Endothelial cell of umbilical vein (primary cell): ENCODE data around the gene CACNA2D2. TPM values are rescaled to one million over a fixed set of nuclear protein-coding genes. Genes with fewer than 3 reads are reported as not detected.

ENCODE experiments used
- BruUV-seq: library from RNA; stranded (reverse); fragments of 400-500 nt; replicated peaks from 2 replicates; lab custom pipeline; 2021; lab: Mats Ljungman, UMichigan
- CTCF ChIA-PET: fragments of 300-600, 350-600 bp; sonication (Branson Sonifier 250); formaldehyde crosslinking; loops from one replicate; lab custom pipeline; 2021; ENCODE audit warnings: antibody characterized with exemption, inconsistent platforms; lab: Charles Lee
- POLR2A ChIA-PET: fragments of 300-600, 350-600 bp; sonication (Branson Sonifier 250); formaldehyde crosslinking; loops from one replicate; lab custom pipeline; 2021; ENCODE audit warnings: antibody characterized with exemption, inconsistent platforms; lab: Charles Lee
- DNase-seq: peaks from one replicate; pipeline ENCODE4 v3.0.0-alpha.2; 2011; ENCODE audit warnings: low read depth, low spot score
- FAIRE-seq: peaks from 2 replicates; lab custom pipeline; 2011; peaks lifted over from hg19 to GRCh38; lab: Jason Lieb, UNC
- H2AFZ ChIP-seq: 2 replicates; pipeline ENCODE4 v1.6.0; 2012; ENCODE audit warnings: low read depth, low read length, control low read depth, inconsistent platforms
- H3K27ac ChIP-seq: 2 replicates; pipeline ENCODE4 v1.5.1; 2011; ENCODE audit warnings: low read depth, mild to moderate bottlenecking, control low read depth, low read length, moderate library complexity; ENCODE audit not compliant: insufficient read depth
- H3K27me3 ChIP-seq, 2 experiments: 2 replicates each; pipeline versions ENCODE4 v1.6.0 to v1.6.1; 2011; ENCODE audit warnings: low read length in 2 of 2, mixed read lengths in 1 of 2; ENCODE audit not compliant: control insufficient read depth in 2 of 2, insufficient read depth in 2 of 2
- H3K36me3 ChIP-seq, 2 experiments: 2 replicates in 1 of 2; 3 replicates in 1 of 2; pipeline ENCODE4 v1.5.1; 2011; ENCODE audit warnings: low read length in 2 of 2, mild to moderate bottlenecking in 1 of 2, moderate library complexity in 1 of 2; ENCODE audit not compliant: control insufficient read depth in 2 of 2, insufficient read depth in 2 of 2; ENCODE audit errors: extremely low read depth in 1 of 2
- H3K4me1 ChIP-seq: 3 replicates; pipeline ENCODE4 v1.5.1; 2011; ENCODE audit warnings: mild to moderate bottlenecking, low read length; ENCODE audit not compliant: control insufficient read depth, insufficient read depth; ENCODE audit errors: extremely low read depth
- H3K4me2 ChIP-seq: 2 replicates; pipeline ENCODE4 v1.6.1; 2011; ENCODE audit warnings: low read length, control low read depth, mixed read lengths; ENCODE audit not compliant: insufficient read depth
- H3K4me3 ChIP-seq, 3 experiments: fragments of 200-600 bp in 1 of 3; sonication (generic), shearing (Covaris generic) in 1 of 3; replicated peaks in 1 of 3; 2 replicates each; pipeline ENCODE4 v1.5.1; 2011 to 2016; ENCODE audit warnings: control low read depth in 3 of 3, low read length in 3 of 3, mild to moderate bottlenecking in 2 of 3, inconsistent platforms in 1 of 3, low read depth in 1 of 3, moderate library complexity in 1 of 3; ENCODE audit not compliant: insufficient read depth in 1 of 3
- H3K79me2 ChIP-seq: 2 replicates; pipeline ENCODE4 v1.6.0; 2012; ENCODE audit warnings: low read length, inconsistent platforms; ENCODE audit not compliant: control insufficient read depth, insufficient read depth
- H3K9ac ChIP-seq: replicated peaks from 2 replicates; pipeline ENCODE3; 2011; ENCODE audit warnings: low read length, control low read depth; ENCODE audit not compliant: insufficient read depth; ENCODE audit errors: extremely low read depth
- H3K9me1 ChIP-seq: replicated peaks from 3 replicates; pipeline ENCODE4 v1.6.0; 2011; ENCODE audit warnings: mild to moderate bottlenecking, low read length; ENCODE audit not compliant: control insufficient read depth, insufficient read depth; ENCODE audit errors: extremely low read depth
- H3K9me3 ChIP-seq: replicated peaks from 2 replicates; pipeline ENCODE4 v1.5.1; 2012; ENCODE audit warnings: low read length, inconsistent platforms; ENCODE audit not compliant: control insufficient read depth, insufficient read depth
- H4K20me1 ChIP-seq: replicated peaks from 2 replicates; pipeline ENCODE3; 2011; ENCODE audit warnings: mild to moderate bottlenecking, low read length; ENCODE audit not compliant: control insufficient read depth, insufficient read depth; ENCODE audit errors: extremely low read depth
- CTCF ChIP-seq, 2 donors: IDR thresholded peaks; 1 replicate in 1 of 2; 2 replicates in 1 of 2; pipeline ENCODE4 v1.5.1; 2011; ENCODE audit warnings: low read length in 2 of 2, mild to moderate bottlenecking in 2 of 2, moderate library complexity in 2 of 2, control low read depth in 1 of 2, inconsistent platforms in 1 of 2, low read depth in 1 of 2; ENCODE audit not compliant: insufficient read depth in 1 of 2; ENCODE audit errors: extremely low read depth in 1 of 2
- EZH2 ChIP-seq: IDR thresholded peaks from 2 replicates; pipeline ENCODE4 v1.6.1; 2012; ENCODE audit warnings: borderline replicate concordance, low read depth, mild to moderate bottlenecking, moderate library complexity, low read length, inconsistent platforms; ENCODE audit not compliant: severe bottlenecking
- FOS ChIP-seq: IDR thresholded peaks from 2 replicates; pipeline ENCODE4 v1.6.1; 2011; ENCODE audit warnings: mild to moderate bottlenecking, low read length, moderate library complexity, borderline replicate concordance; ENCODE audit not compliant: insufficient read depth
- GATA2 ChIP-seq: IDR thresholded peaks from 2 replicates; pipeline ENCODE4 v1.7.0; 2011; ENCODE audit warnings: low read depth, mild to moderate bottlenecking, moderate library complexity, mixed read lengths, low read length; ENCODE audit not compliant: insufficient read length, insufficient read depth
- JUN ChIP-seq: IDR thresholded peaks from 2 replicates; pipeline ENCODE4 v1.6.1; 2011; ENCODE audit warnings: borderline replicate concordance, low read depth; ENCODE audit not compliant: insufficient read length, insufficient read depth
- MAX ChIP-seq: IDR thresholded peaks from 2 replicates; pipeline ENCODE4 v1.6.1; 2011; ENCODE audit not compliant: insufficient read depth, insufficient read length
- MYC ChIP-seq: IDR thresholded peaks from one replicate; pipeline ENCODE4 v1.6.1; 2011; ENCODE audit warnings: mild to moderate bottlenecking, low read depth, low read length
- POLR2A ChIP-seq: IDR thresholded peaks from 2 replicates; pipeline ENCODE4 v1.6.1; 2012; ENCODE audit warnings: low read depth, mild to moderate bottlenecking, control low read depth, low read length
- POLR2AphosphoS5 ChIP-seq: IDR thresholded peaks from 2 replicates; pipeline ENCODE4 v1.6.1; 2012; ENCODE audit warnings: low read depth, mild to moderate bottlenecking, control low read depth, low read length, moderate library complexity; ENCODE audit not compliant: insufficient read depth
- dilution Hi-C: fragments of 300-500 bp; cut with MboI; formaldehyde crosslinking; loops from one replicate; pipeline ENCODE4 v1.15.0; 2019; ENCODE audit warnings: low sequenced_read_pairs; ENCODE audit not compliant: extremely low pct_ligation_motif_present
- intact Hi-C: fragments of 100-400 bp; cut with micrococcal nuclease; formaldehyde crosslinking; loops from one replicate; pipeline ENCODE4 v1.10.0; 2022
- polyA plus RNA-seq, 4 experiments: library from polyadenylated mRNA; depleted of rRNA in 3 of 4; stranded (reverse) in 3 of 4; unstranded in 1 of 4; fragments of >200 nt; gene quantifications; 2 replicates each; pipeline versions ENCODE4 v1.2.1 to v1.2.3, GENCODE V29; 2011 to 2012; ENCODE audit warnings: missing spikeins in 1 of 4
- total RNA-seq: library from RNA; stranded (reverse); gene quantifications from 2 replicates; pipeline ENCODE4 v1.2.3, GENCODE V29; 2021

The CACNA2D2 gene
- total and polyA plus RNA-seq, 2 donors (not counting 3 experiments of a cell fraction or from before 2014, with no cell fraction given): 0.15 TPM; not detected in 1

GRCh38 chr3:50331364-50331907 is 172.0 kb downstream of the CACNA2D2 start:
- dilution Hi-C loops (no loop called here), intact Hi-C loops (no loop called here)
- no TSS peak for BruUV-seq
- Histone ChIP-seq H3K9me3 (no peaks in the 10 kb centered on the region), H3K27ac (no peak overlapping the region), H4K20me1 (no peaks in the 10 kb centered on the region), H2AFZ (no peak overlapping the region), H3K36me3 (peaks cover 20 to 29% of the 10 kb centered on the region in 2 experiments), H3K79me2 (peaks cover 66% of the 10 kb centered on the region), H3K9ac (no peak overlapping the region), H3K9me1 (no peaks in the 10 kb centered on the region), H3K4me2 (no peak overlapping the region), H3K4me3 (no peak overlapping the region), H3K27me3 (no peaks in the 10 kb centered on the region), H3K4me1 (peaks cover 41% of the 10 kb centered on the region)
- FAIRE-seq (no peak), DNase-seq (no peak)
- CTCF ChIA-PET: no interaction called here
- POLR2A ChIA-PET: no interaction called here
- TF ChIP-seq JUN (no peak), FOS (no peak), GATA2 (no peak), EZH2 (no peak), CTCF (IDR thresholded peaks at IDR 0.05; ENCODE audit: extremely low read depth in 1 of 2, insufficient read depth in 1 of 2, low read depth in 1 of 2, low read length in 2 of 2) (no peak), MYC (no peak), POLR2A (no peak), MAX (no peak), POLR2AphosphoS5 (no peak)
